Measurements from ENCODE around the gene ABHD15. TPM values are rescaled to one million over a fixed set of nuclear protein-coding genes. Genes with fewer than 3 reads are reported as not detected.

ABHD15 gene
- total and polyA plus RNA-seq, 9 of the 15 experiments (the other 6 are each of a cell fraction or from before 2014, with no cell fraction given) = 0.85 to 4.2 (median 2.1) TPM

DNA sequence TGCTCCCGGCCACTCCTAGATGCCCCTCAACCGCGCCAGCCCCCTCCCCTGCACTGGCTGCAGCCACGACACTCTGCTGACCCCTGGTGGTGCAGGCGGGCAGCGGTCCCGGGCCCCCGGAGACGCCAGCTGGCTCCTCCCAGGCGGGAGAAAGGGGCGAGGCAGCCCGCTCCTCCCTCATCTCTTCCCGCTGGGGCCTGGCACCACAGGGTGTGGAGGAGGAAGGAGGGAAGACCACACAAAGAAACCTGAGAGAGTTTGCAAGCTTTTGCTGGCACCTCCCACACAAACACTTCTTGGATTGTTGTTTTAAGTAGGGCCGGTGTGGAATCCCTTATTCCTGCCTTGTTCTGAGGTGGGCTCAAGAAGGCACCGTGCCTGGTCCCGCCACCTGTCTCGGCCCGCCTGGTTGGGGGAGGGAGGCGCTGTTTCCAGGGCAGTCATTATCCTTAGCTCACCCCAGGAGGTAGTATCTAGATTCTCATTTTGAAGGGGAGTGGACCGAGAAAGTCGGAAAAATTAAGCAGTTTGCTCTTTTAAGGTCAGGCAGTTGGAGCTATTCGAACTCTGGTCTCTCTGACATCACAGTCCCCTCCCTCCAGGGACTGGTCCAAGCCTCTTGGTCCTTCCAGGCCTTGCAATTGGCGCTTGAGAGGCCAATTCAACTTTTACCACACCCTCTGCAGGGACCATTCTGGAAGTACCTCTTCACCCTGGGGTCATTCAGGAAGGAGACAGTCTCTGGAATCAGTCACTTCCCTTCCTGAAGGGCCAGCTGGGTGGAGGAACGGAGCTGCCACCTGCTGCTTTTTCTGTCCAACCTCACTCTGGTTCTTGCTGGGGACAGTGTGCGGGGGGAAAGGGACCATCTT lies 25.1 kb upstream of the ABHD15 start (continued):
- TF ChIP-seq ILF3 (IDR thresholded peaks at IDR 0.05; ENCODE audit: borderline replicate concordance) = no peak
- no peak for TF ChIP-seq RBM14 (IDR thresholded peaks at IDR 0.05; ENCODE audit: borderline replicate concordance, insufficient read depth, low read depth, low read length)
- TF ChIP-seq ZNF589 (CRISPR knock-in tag; IDR thresholded peaks at IDR 0.05; ENCODE audit: low read depth) = no peak
- TF ChIP-seq, protein P1, sequence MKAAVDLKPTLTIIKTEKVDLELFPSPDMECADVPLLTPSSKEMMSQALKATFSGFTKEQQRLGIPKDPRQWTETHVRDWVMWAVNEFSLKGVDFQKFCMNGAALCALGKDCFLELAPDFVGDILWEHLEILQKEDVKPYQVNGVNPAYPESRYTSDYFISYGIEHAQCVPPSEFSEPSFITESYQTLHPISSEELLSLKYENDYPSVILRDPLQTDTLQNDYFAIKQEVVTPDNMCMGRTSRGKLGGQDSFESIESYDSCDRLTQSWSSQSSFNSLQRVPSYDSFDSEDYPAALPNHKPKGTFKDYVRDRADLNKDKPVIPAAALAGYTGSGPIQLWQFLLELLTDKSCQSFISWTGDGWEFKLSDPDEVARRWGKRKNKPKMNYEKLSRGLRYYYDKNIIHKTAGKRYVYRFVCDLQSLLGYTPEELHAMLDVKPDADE (conservative IDR thresholded peaks at IDR 0.05; ENCODE audit: control insufficient read depth, low read depth, low read length) = peak; percentile 57; the same call in 1 of the 2 replicates
- 0 out of 2 replicates have a peak, but pooled peaks have one; percentile 9 for TF ChIP-seq CBFA2T3 (IDR thresholded peaks at IDR 0.05)
- TF ChIP-seq WHSC1 (IDR thresholded peaks at IDR 0.05; ENCODE audit: low read length) = no peak
- TF ChIP-seq, protein P2, sequence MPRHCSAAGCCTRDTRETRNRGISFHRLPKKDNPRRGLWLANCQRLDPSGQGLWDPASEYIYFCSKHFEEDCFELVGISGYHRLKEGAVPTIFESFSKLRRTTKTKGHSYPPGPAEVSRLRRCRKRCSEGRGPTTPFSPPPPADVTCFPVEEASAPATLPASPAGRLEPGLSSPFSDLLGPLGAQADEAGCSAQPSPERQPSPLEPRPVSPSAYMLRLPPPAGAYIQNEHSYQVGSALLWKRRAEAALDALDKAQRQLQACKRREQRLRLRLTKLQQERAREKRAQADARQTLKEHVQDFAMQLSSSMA (CRISPR knock-in tag; IDR thresholded peaks at IDR 0.05) = no peak
- TF ChIP-seq ZNF41 (CRISPR knock-in tag; conservative IDR thresholded peaks at IDR 0.05) = no peak
- peak; percentile 45 for TF ChIP-seq RBFOX2 (IDR thresholded peaks at IDR 0.05; ENCODE audit: low read depth, low read length)
- no peak for TF ChIP-seq HEY1 (CRISPR knock-in tag; IDR thresholded peaks at IDR 0.05; ENCODE audit: borderline replicate concordance)
- TF ChIP-seq MEF2A (IDR thresholded peaks at IDR 0.05; ENCODE audit: control insufficient read depth, low read depth, low read length) = no peak
- no peak; a peak in 1 of 4 replicates for TF ChIP-seq HDAC1 (IDR thresholded peaks at IDR 0.05)
- no peak for TF ChIP-seq GABPA (tag; conservative IDR thresholded peaks at IDR 0.05; ENCODE audit: low read depth)
- 0 out of 2 replicates have a peak, but pooled peaks have one; percentile 16 for TF ChIP-seq BHLHE40 (IDR thresholded peaks at IDR 0.05; ENCODE audit: low read length)
- no peak for TF ChIP-seq NR2C2 (CRISPR knock-in tag; IDR thresholded peaks at IDR 0.05)
- no peak; the same call in 1 of the 2 replicates for TF ChIP-seq NR2C2 (tag; IDR thresholded peaks at IDR 0.05)
- TF ChIP-seq ZSCAN29 (IDR thresholded peaks at IDR 0.05) = no peak
- no peak for TF ChIP-seq ZNF507 (tag; conservative IDR thresholded peaks at IDR 0.05)
- no peak for TF ChIP-seq ZNF184 (CRISPR knock-in tag; IDR thresholded peaks at IDR 0.05)
